Neural cell (in vitro differentiated cells): ENCODE measurements around the gene PDE6C.

Experiments used
- CTCF ChIP-seq: fragments of 450-650 bp; IDR thresholded peaks from 2 replicates; pipeline ENCODE4 v1.5.1; 2014; ENCODE audit warnings: antibody characterized with exemption, mild to moderate bottlenecking, moderate library complexity; ENCODE audit not compliant: poor library complexity, severe bottlenecking
- EP300 ChIP-seq: fragments of 450-650 bp; conservative IDR thresholded peaks from 2 replicates; pipeline ENCODE4 v1.6.1; 2014; ENCODE audit warnings: antibody characterized with exemption, mild to moderate bottlenecking, moderate library complexity; ENCODE audit not compliant: poor library complexity, severe bottlenecking
- EZH2 ChIP-seq: fragments of 200-600, 300-800 bp; shearing (Covaris generic), sonication (generic); IDR thresholded peaks from 2 replicates; pipeline ENCODE4 v1.6.1; 2014; ENCODE audit warnings: antibody characterized with exemption, low read length, borderline replicate concordance, mild to moderate bottlenecking; ENCODE audit not compliant: insufficient read depth, poor library complexity, severe bottlenecking
- POLR2AphosphoS5 ChIP-seq: IDR thresholded peaks from 2 replicates; pipeline ENCODE4 v1.6.1; 2012
- REST ChIP-seq: IDR thresholded peaks from 2 replicates; pipeline ENCODE4 v1.6.1; 2012; ENCODE audit warnings: borderline replicate concordance
- SMC3 ChIP-seq: fragments of 450-650 bp; conservative IDR thresholded peaks from 2 replicates; pipeline ENCODE4 v1.6.1; 2014; ENCODE audit warnings: antibody characterized with exemption, mild to moderate bottlenecking, moderate library complexity; ENCODE audit not compliant: poor library complexity

- TF ChIP-seq CTCF, result no peak
- no peak for TF ChIP-seq POLR2AphosphoS5
- no peak for TF ChIP-seq SMC3
- no peak for TF ChIP-seq EZH2
- TF ChIP-seq REST, result no peak
- TF ChIP-seq EP300, result no peak
Observed at GRCh38 chr10:93597075-93597599, 15.2 kb upstream of the PDE6C start.
